NCI-H146 treated with DMSO at 0.1 percent for 48 hours (cell line): ENCODE measurements around the gene ANTXRL.
A peak's percentile ranks its signal among the peaks of the same experiment; 100 is the strongest.
"Not testable (repeated sequence)": the region's sequence is repeated elsewhere in the genome, so short reads cannot be mapped to it uniquely, and the experiment has no call there.

Experiments
- DNase-seq: peaks from one replicate; lab custom pipeline; 2025; ENCODE audit not compliant: unreplicated experiment; lab: John Stamatoyannopoulos, UW

ANTXRL gene

GRCh38 chr10:46272863-46273415 is 13.9 kb upstream of the ANTXRL start:
- no peak for DNase-seq

DNA sequence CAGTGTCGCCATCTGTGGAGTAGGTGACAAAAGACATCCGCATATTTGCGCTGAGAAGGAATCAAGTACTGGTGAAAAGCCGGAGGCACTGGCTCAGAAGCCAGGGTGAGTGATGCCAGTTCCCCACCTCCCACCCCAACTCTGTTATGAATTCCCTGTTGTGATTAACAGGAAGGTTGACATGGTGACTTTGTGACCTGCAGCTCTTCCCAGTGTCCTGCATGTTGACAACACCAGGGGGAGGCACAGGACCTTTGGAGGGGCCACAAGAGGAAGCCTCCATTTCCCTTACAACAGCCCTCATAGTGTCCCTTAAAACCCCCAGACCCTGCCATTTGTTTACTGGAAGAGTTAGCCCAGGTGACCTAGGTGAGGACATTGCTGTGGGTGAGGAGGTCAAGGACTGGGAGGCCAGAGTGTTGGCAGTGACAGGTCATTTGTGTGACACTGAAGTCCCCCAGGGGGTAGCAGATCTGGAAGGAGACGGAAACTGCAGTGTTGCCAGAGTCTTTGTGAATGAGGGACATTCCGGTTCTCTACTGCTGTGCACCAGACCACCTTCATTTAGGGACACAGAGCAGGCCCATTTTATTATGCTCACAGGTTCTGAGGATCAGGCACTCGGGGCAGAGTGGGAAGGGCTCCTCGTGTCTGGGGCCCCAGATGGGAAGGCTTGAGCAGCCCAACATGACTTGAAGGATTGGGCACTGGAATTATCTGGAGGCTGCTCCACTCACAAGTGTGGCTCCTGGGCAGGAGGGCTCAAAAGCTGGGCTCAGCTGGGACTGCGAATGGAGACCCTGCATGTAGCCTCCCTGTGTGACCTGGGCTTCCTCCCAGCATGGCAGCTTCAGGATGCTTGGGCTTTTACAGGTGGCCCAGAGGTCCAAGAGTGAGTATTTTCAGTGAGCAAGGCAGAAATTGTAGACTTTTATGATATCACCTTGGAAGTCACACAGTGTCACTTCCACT is 13.0 kb upstream of the ANTXRL start:
- no peak for DNase-seq

- no peak for DNase-seq
Observed at GRCh38 chr10:46277840-46278239, 9.0 kb upstream of the ANTXRL start.

DNA sequence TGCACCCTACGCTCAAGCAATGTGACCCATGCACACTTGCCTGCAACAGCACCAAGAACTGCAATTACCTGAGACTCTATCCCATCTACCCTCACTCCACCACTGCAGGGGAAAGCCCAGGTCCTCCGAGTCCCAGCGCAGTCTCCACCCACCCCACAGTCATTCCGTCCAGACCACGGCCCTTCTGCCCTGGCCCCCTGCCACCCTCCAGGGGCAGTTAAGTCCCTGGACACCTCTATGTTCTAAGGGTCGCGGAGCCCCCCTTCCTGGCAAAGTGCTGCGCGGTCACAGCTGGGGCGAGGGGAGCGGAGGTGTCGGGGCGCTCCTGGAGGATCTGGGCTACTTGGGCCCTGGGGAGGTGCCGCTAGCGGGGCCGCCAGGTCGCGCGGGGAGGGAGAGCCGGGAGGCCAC is 4.4 kb upstream of the ANTXRL start:
- not testable (repeated sequence) for DNase-seq

DNA sequence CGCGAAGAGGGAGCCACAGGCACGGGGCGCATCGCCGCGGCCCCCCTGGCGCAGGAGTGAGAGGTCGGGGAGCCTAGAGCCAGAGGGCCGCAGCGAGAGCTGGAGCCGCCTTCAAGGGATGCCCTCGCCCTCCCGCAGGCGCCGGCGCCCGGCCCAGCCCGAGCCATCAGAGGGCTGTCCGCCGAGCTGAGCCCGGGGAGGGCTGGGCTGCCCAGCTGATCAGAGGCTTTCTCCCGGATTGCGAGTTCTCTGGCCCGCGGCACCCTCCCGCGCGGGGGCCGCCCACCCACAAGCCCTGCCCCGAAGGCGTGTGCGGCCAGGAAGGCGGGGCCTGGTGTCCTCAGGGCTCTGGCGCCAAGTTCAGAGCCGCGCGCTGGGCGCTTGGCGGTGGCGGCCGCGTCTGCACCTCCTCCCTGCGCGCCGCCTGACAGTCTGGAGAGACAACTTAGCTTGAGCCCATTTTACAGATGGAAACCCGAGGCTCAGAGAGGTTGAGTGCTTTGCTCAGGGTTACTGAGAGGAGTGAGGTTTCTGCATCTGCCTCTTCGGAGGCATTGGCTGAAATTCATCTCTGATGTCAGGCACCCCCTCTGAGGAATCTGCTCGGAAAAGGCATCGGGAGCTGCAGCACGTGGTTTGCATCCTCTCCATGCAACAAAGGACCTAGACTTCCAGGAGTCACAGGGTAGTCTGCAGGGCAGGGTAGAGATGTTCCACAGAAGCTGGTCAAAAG is 3.8 kb upstream of the ANTXRL start:
- no peak for DNase-seq

DNA sequence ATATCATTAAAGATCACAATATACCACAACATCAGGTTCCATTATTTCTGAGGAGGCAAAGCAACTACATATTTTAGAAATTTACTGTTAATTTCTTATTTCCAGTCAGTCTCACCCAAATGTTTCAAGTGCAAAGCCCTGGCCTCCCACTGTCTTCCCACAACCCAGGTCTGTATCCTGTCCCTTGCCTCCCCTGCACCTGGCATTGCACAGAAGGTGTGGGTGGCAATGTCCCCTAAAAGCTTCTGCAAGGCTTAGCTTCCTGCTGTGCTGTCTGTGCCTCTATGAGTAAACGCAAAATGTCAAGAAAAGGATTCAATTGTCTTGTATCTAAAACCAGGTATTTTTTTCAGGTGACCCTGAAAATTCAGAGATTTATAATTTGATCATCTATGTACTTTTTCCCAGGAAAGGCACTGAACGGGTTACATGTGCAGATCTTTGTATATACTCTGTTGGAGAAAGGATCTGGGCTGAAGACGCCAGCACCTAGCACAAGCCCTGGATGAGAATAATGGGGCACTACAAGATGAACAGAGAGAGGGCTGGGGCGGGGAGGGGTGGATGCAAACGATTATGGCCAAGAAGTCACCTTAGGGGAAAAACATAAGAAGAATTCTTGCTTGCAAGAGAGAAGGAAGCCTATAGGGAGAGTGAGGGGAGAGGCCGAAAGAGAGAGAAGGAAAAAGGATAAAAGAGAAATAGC is 3.1 kb upstream of the ANTXRL start:
- no peak for DNase-seq

DNA sequence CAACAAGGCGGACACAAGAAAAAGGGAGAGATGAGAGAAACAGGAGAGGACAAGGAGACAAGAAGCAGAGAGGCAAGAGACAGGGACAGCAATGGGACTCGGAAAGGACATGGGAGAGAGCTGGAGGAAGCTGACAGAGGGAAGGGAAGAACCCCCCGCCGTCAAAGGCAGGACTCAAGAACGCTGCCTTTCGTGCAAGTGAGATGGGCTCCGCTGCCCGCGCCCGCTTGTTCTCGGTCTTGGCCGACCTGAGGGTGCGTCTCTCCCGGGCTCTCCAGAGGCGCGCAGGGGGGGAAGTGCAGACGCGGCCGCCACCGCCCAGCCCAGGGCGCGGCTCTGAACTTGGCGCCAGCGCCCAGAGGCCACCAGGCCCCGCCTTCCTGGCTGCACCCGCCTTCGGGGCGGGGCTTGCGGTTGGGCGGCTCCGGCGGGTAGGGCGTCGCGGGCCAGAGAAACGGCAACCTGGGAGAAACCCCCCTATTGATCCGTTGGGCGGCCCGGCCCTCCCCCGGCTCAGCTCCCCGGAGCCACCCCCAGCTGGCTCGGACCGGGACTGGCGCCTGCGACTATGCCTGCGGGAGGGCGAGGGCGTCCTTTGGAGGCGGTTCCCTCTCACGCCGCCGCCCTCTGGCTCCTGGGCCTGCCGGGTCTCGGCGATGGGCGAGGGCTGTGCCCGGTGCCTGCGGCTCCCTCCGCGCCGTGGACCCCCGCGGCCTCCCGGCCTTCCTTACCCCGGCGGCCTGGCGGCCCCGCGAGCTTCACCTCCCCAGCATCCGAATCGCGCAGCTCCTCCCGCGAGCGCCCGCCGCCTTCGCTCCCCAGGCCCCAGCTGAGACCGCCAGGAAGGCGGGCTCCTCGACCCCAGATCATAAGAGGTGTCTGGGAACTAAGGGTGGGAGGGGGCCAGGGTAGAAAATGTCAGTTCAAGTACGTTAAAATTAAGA is 2.2 kb upstream of the ANTXRL start:
- DNase-seq: peak; percentile 17

GRCh38 chr10:46285300-46285699 is 1.5 kb upstream of the ANTXRL start:
- DNase-seq: no peak

DNA sequence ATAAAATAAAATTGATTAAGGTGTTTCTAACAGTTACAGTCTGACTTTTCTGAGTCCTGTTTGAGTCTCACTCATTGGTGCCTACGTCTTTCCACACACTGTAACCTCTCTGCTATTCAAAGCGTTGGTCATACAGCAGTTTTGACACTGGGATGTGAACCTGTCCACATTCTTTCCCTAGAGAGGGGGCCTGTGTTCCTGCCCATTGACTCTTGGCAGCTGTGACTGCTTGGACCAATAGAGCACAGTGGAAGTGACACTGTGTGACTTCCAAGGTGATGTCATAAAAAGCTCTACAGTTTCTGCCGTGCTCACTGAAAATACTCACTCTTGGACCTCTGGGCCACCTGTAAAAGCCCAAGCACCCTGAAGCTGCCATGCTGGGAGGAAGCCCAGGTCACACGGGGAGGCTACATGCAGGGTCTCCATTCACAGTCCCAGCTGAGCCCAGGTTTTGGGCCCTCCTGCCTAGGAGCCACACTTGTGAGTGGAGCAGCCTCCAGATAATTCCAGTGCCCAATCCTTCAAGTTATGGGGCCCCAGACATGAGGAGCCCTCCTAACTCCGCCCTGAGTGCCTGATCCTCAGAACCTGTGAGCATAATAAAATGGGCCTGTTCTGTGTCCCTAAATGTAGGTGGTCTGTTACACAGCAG is 704 bp upstream of the ANTXRL start:
- no peak for DNase-seq

- DNase-seq: no peak
Observed at GRCh38 chr10:46287846-46288477, 1.2 kb downstream of the ANTXRL start.

GRCh38 chr10:46288601-46289206 is 1.9 kb downstream of the ANTXRL start:
- DNase-seq: no peak

- no peak for DNase-seq
Observed at GRCh38 chr10:46289209-46289810, 2.5 kb downstream of the ANTXRL start.

- DNase-seq: no peak
Observed at GRCh38 chr10:46290101-46290886, 3.5 kb downstream of the ANTXRL start.

- DNase-seq: no peak
Observed at GRCh38 chr10:46291817-46292572, 5.2 kb downstream of the ANTXRL start.

GRCh38 chr10:46292573-46293023 is 5.8 kb downstream of the ANTXRL start:
- no peak for DNase-seq

GRCh38 chr10:46293228-46293627 is 6.4 kb downstream of the ANTXRL start:
- DNase-seq: no peak
